Effector memory CD8-positive, alpha-beta T cell (primary cell): ENCODE results near the gene VPS41.
A peak's percentile ranks its signal among the peaks of the same experiment; 100 is the strongest.
"Not testable (repeated sequence)": the region's sequence is repeated elsewhere in the genome, so short reads cannot be mapped to it uniquely, and the experiment has no call there.

Source experiments
- ATAC-seq: fragments of 150-1000 bp; cut with Tn5 transposase; replicated peaks from 2 replicates; pipeline ENCODE4 v1.10.0; 2021; ENCODE audit warnings: mild to moderate bottlenecking, moderate library complexity
- DNase-seq, 3 experiments: peaks; one replicate each; pipeline ENCODE4 v3.0.0; 2021
- H3K27ac Mint-ChIP-seq, 2 donors: one replicate each; pipeline ENCODE4 v1.8.0; 2022; ENCODE audit warnings: mild to moderate bottlenecking in 2 of 2, mixed read lengths in 2 of 2, moderate library complexity in 2 of 2
- H3K27me3 Mint-ChIP-seq, 2 donors: one replicate each; pipeline ENCODE4 v1.8.0; 2022; ENCODE audit warnings: mixed read lengths in 2 of 2
- H3K36me3 Mint-ChIP-seq: one replicate; pipeline ENCODE4 v1.8.0; 2022; ENCODE audit warnings: mild to moderate bottlenecking, moderate library complexity, mixed read lengths; ENCODE audit not compliant: insufficient read depth
- H3K4me1 Mint-ChIP-seq, 2 donors: one replicate each; pipeline ENCODE4 v1.8.0; 2022; ENCODE audit warnings: low read depth in 2 of 2, mixed read lengths in 2 of 2
- H3K4me3 Mint-ChIP-seq, 2 donors: one replicate each; pipeline ENCODE4 v1.8.0; 2022; ENCODE audit warnings: mild to moderate bottlenecking in 2 of 2, mixed read lengths in 2 of 2, moderate library complexity in 2 of 2
- H3K9me3 Mint-ChIP-seq, 2 donors: one replicate each; pipeline ENCODE4 v1.8.0; 2022; ENCODE audit warnings: mixed read lengths in 2 of 2
- total RNA-seq, 9 experiments: gene quantifications; one replicate each; lab custom pipeline; 2026; lab: John Stamatoyannopoulos, UW

Gene VPS41
- total RNA-seq: 34.3 to 80.0 (median 75.3) reads per million in 9 experiments

- ATAC-seq: peak; percentile 99
- peak within 1 kb of the TSS; percentile 96 for H3K27ac Mint-ChIP-seq
- peak within 1 kb of the TSS; percentile 91 to 98 for H3K4me3 Mint-ChIP-seq
- peaks cover 5% of the 10 kb centered on the region for H3K36me3 Mint-ChIP-seq
- no peaks in the 10 kb centered on the region for H3K9me3 Mint-ChIP-seq
- H3K27me3 Mint-ChIP-seq: no peaks in the 10 kb centered on the region
- H3K4me1 Mint-ChIP-seq: peaks cover 21 to 26% of the 10 kb centered on the region in 2 donors
- DNase-seq: peak; percentile 65 to 75 (median 65)
These were observed at the start of gene VPS41 for GRCh38 chr7:38908759-38909335. Gene VPS41 (minus strand): TSS chr7:38909191. CDS start chr7:38909174, 17 bp downstream.

- ATAC-seq (no peak), DNase-seq (no peak)
- no peaks in the 10 kb centered on the region for H3K4me1 Mint-ChIP-seq
- H3K36me3 Mint-ChIP-seq: peaks cover 3% of the 10 kb centered on the region
- no peak overlapping the region for H3K27ac Mint-ChIP-seq
- no peaks in the 10 kb centered on the region for H3K9me3 Mint-ChIP-seq
- H3K27me3 Mint-ChIP-seq: peaks cover 52 to 60% of the 10 kb centered on the region in 2 donors
- H3K4me3 Mint-ChIP-seq: no peak overlapping the region
These were observed 46.9 kb upstream of the VPS41 start for GRCh38 chr7:38955892-38956291.

- Mint-ChIP-seq H3K4me3 (no peak overlapping the region), H3K36me3 (peaks cover 3% of the 10 kb centered on the region), H3K27ac (no peak overlapping the region), H3K9me3 (no peaks in the 10 kb centered on the region), H3K27me3 (peaks cover 38 to 43% of the 10 kb centered on the region in 2 donors), H3K4me1 (no peaks in the 10 kb centered on the region)
- DNase-seq: no peak
- ATAC-seq: no peak
These were observed 45.0 kb upstream of the VPS41 start for GRCh38 chr7:38953971-38954370.

GRCh38 chr7:38953227-38953626 lies 44.2 kb upstream of the VPS41 start:
- H3K4me3 Mint-ChIP-seq: no peak overlapping the region
- peaks cover 3% of the 10 kb centered on the region for H3K36me3 Mint-ChIP-seq
- no peak for ATAC-seq
- H3K4me1 Mint-ChIP-seq: no peaks in the 10 kb centered on the region
- no peak overlapping the region for H3K27ac Mint-ChIP-seq
- peaks cover 36% of the 10 kb centered on the region in 2 donors for H3K27me3 Mint-ChIP-seq
- no peak for DNase-seq
- no peaks in the 10 kb centered on the region for H3K9me3 Mint-ChIP-seq

GRCh38 chr7:38951213-38951612 lies 42.2 kb upstream of the VPS41 start:
- DNase-seq: no peak
- H3K4me3 Mint-ChIP-seq: no peak overlapping the region
- peaks cover 3% of the 10 kb centered on the region for H3K36me3 Mint-ChIP-seq
- H3K4me1 Mint-ChIP-seq: no peaks in the 10 kb centered on the region
- no peak overlapping the region for H3K27ac Mint-ChIP-seq
- peaks cover 40 to 46% of the 10 kb centered on the region in 2 donors for H3K27me3 Mint-ChIP-seq
- no peaks in the 10 kb centered on the region for H3K9me3 Mint-ChIP-seq
- ATAC-seq: no peak

- ATAC-seq: no peak
- Mint-ChIP-seq H3K36me3 (peaks cover 3% of the 10 kb centered on the region), H3K27ac (no peak overlapping the region), H3K9me3 (no peaks in the 10 kb centered on the region), H3K4me3 (no peak overlapping the region), H3K4me1 (no peaks in the 10 kb centered on the region), H3K27me3 (peaks cover 38 to 44% of the 10 kb centered on the region in 2 donors)
- no peak for DNase-seq
These were observed 41.3 kb upstream of the VPS41 start for GRCh38 chr7:38950309-38950708.

GRCh38 chr7:38947541-38947940 lies 38.5 kb upstream of the VPS41 start:
- not testable (repeated sequence) for ATAC-seq, DNase-seq, H3K36me3 Mint-ChIP-seq, H3K4me1 Mint-ChIP-seq, H3K27ac Mint-ChIP-seq, H3K4me3 Mint-ChIP-seq, H3K9me3 Mint-ChIP-seq
- peaks cover 30 to 50% of the 10 kb centered on the region in 2 donors for H3K27me3 Mint-ChIP-seq

DNA sequence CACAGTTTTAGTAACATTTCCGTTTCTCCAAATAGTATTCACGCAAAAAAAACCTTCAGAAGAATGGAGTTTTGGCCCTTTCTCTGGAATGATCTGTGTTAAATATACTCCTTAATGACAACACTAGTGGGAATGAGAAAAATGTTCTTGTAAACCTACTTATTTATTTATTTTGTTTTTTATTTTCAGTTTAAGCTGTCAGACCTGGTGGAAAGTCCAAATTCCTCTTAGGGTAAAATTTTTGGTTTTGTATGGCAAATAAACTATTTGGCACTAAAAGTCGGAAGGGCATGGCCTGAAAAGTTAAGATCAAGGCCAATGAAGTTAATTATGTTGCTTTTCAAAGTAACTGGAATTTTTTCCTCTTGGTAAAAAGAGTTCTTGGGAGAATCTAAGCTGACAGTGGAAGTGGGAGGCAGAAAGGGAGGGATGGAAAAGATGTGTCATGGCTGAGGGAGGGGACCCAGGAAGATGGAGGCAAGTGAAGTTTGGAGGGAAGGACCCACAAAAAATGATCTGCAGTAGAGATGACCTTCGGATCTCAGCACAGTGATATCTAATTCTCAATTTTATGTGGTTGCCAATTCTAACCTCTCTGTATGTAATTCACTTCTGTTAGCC lies 33.5 kb upstream of the VPS41 start:
- no peaks in the 10 kb centered on the region for H3K9me3 Mint-ChIP-seq
- H3K4me3 Mint-ChIP-seq: no peak overlapping the region
- no peak overlapping the region for H3K27ac Mint-ChIP-seq
- no peaks in the 10 kb centered on the region for H3K4me1 Mint-ChIP-seq
- H3K27me3 Mint-ChIP-seq: peaks cover 50 to 65% of the 10 kb centered on the region in 2 donors
- ATAC-seq: no peak
- no peaks in the 10 kb centered on the region for H3K36me3 Mint-ChIP-seq
- no peak for DNase-seq

- H3K27ac Mint-ChIP-seq: no peak overlapping the region
These were observed 31.8 kb upstream of the VPS41 start for GRCh38 chr7:38940774-38941173.

GRCh38 chr7:38938589-38938988 lies 29.6 kb upstream of the VPS41 start:
- no peak overlapping the region for H3K27ac Mint-ChIP-seq
- no peak overlapping the region for H3K4me3 Mint-ChIP-seq
- H3K36me3 Mint-ChIP-seq: no peaks in the 10 kb centered on the region
- no peaks in the 10 kb centered on the region for H3K4me1 Mint-ChIP-seq
- H3K27me3 Mint-ChIP-seq: peaks cover 42 to 62% of the 10 kb centered on the region in 2 donors
- ATAC-seq: no peak
- no peak for DNase-seq
- no peaks in the 10 kb centered on the region for H3K9me3 Mint-ChIP-seq

More at GRCh38 chr7:38940774-38941173, 31.8 kb upstream of the VPS41 start:
- H3K9me3 Mint-ChIP-seq: no peaks in the 10 kb centered on the region
- ATAC-seq (no peak), DNase-seq (no peak)
- H3K4me3 Mint-ChIP-seq: no peak overlapping the region
- no peaks in the 10 kb centered on the region for H3K36me3 Mint-ChIP-seq
- H3K4me1 Mint-ChIP-seq: no peaks in the 10 kb centered on the region
- H3K27me3 Mint-ChIP-seq: peaks cover 54 to 69% of the 10 kb centered on the region in 2 donors

- Mint-ChIP-seq H3K36me3 (no peaks in the 10 kb centered on the region), H3K27me3 (peaks cover 40 to 58% of the 10 kb centered on the region in 2 donors), H3K4me3 (no peak overlapping the region), H3K27ac (no peak overlapping the region), H3K9me3 (no peaks in the 10 kb centered on the region), H3K4me1 (no peaks in the 10 kb centered on the region)
- DNase-seq: no peak
- ATAC-seq: no peak
These were observed 29.1 kb upstream of the VPS41 start for GRCh38 chr7:38938001-38938485.

DNA sequence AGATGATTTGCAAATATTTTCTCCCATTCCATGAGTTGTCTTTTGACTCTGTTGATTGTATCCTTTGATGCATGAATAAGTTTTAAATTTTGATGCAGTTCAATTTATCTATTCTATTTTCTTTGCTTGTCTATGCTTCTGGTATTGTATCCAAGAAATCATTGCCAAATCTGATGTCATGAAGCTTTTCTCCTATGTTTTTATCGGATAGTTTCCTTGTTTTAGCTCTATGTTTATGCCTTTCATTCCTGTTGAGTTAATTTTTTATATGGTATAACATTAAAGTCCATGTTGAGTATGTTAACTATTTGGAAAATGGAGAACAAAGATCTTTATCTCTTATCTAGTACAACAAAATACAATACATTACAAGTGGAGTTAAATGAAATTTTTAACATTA lies 27.6 kb upstream of the VPS41 start:
- peaks cover 33 to 49% of the 10 kb centered on the region in 2 donors for H3K27me3 Mint-ChIP-seq
- no peak overlapping the region for H3K27ac Mint-ChIP-seq
- H3K9me3 Mint-ChIP-seq: no peaks in the 10 kb centered on the region
- H3K4me3 Mint-ChIP-seq: no peak overlapping the region
- no peaks in the 10 kb centered on the region for H3K4me1 Mint-ChIP-seq
- no peaks in the 10 kb centered on the region for H3K36me3 Mint-ChIP-seq
- ATAC-seq: no peak
- DNase-seq: no peak

- H3K36me3 Mint-ChIP-seq: no peaks in the 10 kb centered on the region
- no peaks in the 10 kb centered on the region for H3K9me3 Mint-ChIP-seq
- H3K27ac Mint-ChIP-seq: no peak overlapping the region
- DNase-seq (no peak), ATAC-seq (no peak)
- H3K4me3 Mint-ChIP-seq: no peak overlapping the region
- H3K4me1 Mint-ChIP-seq: no peaks in the 10 kb centered on the region
- H3K27me3 Mint-ChIP-seq: peaks cover 33 to 44% of the 10 kb centered on the region in 2 donors
These were observed 25.5 kb upstream of the VPS41 start for GRCh38 chr7:38934536-38934935.

GRCh38 chr7:38934051-38934450 lies 25.1 kb upstream of the VPS41 start:
- H3K4me3 Mint-ChIP-seq: no peak overlapping the region
- H3K27me3 Mint-ChIP-seq: peaks cover 28 to 39% of the 10 kb centered on the region in 2 donors
- H3K27ac Mint-ChIP-seq: no peak overlapping the region
- no peaks in the 10 kb centered on the region for H3K9me3 Mint-ChIP-seq
- DNase-seq (no peak), ATAC-seq (no peak)
- H3K36me3 Mint-ChIP-seq: no peaks in the 10 kb centered on the region
- no peaks in the 10 kb centered on the region for H3K4me1 Mint-ChIP-seq
